EH (cell line): ENCODE measurements around the gene KAT8.
"Not testable (repeated sequence)": the region's sequence is repeated elsewhere in the genome, so short reads cannot be mapped to it uniquely, and the experiment has no call there.

Experiments used
- DNase-seq: peaks from one replicate; pipeline ENCODE4 v3.0.0-alpha.2; 2015; ENCODE audit warnings: low read depth

The KAT8 gene

DNA sequence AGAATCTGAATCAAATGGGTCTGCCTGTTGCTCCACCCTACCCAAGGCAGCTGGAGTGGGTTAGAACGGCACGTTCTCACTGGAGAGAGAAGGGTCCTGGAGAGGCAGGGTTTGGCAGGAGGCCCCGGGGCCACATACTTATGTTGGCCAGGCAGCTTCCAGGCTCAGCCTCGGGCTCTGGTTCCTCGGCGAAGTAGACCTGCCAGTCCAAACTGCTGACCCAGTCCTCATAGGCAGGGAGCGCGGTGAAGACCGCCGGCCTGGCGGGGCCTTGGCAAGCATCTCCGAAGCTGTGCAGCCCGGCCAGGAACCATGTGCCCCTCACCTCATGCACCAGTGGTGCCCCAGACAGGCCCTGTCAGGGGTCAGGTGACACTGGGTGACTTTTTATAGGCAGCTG is 33.5 kb upstream of the KAT8 start:
- DNase-seq = no peak

DNA sequence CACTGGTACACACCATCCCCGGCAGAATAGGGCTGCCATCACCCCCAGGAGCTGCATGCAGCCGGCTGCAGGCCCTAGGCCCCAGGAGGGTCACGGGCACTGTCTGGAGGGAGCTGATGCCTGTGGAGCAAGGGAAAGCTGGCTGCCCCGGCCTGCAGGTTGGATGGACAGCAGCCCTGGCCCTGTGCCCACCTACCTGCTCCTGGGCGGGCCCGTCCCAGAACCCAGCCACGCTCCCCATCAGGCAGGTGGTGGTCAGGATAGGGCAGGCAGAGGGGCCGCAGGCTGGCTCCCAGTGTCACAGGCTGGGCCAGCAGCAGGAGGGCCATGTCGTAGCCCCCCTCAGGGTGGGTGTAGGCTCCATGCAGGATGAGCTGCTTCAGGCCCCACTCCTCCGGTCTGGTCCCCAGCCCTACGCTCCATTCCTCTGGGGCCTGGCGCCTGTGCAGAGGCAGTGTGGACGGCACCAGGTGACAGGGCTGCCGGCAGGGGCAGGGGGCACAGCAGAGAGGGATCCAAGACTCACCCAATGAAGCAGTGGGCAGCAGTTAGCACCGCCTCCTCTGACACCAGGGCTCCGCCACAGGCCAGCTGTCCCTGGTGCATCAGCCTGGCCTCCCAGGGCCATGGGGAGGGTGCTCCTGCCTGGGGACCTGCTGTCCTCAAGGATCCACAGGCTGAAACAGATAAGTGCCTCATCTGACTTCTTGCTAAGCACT is 32.7 kb upstream of the KAT8 start:
- DNase-seq = no peak

DNA sequence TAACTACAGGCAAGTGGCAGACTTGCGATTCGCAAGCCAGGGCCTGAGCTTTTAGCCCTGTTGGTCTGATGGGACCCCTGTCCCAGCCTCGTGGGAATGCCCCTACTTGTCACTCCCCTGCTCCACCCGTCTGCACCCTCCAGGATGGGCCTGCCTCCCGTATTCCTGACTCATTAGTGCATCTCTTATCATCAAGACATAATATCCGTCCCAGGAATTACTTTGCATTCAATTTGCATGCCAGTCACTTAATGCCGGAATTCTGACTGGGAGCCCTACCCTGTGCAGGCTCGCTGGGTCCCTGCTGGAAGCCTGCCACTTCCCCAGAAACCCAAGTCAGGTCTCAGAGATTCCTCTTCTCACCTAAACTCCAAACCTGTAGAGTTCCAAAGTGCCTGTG is 32.1 kb upstream of the KAT8 start:
- DNase-seq = no peak

DNA sequence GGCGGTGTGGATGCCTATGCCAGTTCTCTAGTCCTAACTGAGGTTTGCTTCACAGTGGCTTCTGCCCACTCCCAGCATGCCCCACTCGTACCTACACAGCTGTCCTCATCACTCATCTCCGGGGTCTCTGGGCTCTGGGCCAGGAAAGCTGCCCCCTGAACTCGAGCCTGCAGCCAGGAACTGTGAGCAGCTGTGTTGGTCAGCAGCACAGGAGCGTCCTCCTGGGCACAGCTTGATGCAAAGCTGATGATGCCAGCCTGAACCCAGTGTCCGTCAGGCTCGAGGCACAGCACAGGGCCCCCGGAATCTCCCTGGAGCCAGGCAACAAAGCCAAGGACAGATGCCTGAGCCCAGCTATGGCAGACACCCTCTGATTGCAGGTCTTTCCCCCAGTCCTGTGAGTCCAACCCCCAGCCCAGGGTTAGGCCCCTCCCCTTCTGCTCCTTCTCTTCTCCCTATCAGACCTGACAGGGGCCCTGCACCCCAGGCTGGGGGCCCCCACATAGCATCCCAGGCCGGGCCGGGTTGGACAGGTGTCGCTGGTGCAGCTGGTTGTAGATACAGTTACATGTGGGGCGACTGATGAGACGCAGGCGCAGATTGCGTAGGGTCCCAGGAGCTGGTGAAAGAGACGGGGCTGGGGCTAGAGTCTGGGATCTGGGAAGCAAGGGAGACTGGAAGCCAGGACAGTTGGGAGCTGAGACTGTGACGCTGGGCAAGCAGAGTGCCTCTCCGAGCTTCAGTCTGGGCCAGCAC is 31.4 kb upstream of the KAT8 start:
- no peak for DNase-seq

DNA sequence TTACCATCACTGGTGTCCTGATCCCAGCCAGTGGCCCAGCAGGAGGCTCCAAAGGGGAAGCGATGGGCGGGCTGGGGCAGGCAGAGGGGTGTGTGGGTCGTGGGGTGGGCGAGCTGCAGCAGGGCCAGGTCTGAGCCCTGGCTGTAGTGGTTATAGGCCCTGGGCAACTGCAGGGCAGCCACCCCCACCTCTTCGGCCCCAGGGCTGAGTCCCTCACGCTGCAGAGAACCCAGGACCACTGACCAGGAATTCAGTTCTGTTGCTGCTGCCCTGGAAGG is 30.9 kb upstream of the KAT8 start:
- no peak for DNase-seq

DNA sequence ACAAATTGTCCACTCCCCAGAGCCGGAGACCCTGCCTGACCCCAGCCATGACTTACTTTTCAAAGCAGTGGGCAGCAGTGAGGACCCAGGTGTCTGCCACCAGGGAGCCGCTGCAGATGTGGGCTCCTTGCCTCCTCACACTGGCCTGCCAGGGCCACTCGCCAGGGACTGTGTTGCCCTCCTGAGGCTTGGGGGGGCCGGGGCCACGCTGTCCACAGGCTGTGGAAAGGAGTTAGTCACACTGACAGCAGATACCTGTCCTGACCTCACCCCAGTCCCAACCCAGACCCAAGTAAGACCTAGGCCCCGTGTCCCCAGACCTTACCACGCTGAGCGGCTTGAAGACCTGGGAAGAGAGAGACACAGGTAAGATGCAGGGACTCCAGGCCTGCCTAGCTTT is 30.0 kb upstream of the KAT8 start:
- no peak for DNase-seq

DNA sequence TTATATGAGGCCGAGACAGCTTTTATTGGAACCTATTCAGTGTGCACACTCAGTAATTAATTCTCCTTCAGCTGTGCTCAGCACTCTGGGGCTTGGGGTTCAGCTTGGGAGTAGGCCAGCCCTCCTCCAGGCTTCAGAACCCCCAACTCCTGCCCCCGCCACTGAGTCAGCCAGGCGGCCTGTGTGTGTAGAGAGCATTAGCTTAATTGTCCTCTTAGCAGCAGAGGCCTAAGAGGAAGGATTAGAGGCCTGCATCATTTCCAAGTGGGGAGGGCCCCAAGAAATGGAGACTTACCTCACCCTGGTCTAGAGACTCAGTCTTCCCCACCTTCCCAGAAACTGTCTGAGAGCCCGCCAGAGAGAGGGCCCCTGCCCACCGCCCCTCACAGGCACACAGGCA is 29.5 kb upstream of the KAT8 start:
- DNase-seq = no peak

DNA sequence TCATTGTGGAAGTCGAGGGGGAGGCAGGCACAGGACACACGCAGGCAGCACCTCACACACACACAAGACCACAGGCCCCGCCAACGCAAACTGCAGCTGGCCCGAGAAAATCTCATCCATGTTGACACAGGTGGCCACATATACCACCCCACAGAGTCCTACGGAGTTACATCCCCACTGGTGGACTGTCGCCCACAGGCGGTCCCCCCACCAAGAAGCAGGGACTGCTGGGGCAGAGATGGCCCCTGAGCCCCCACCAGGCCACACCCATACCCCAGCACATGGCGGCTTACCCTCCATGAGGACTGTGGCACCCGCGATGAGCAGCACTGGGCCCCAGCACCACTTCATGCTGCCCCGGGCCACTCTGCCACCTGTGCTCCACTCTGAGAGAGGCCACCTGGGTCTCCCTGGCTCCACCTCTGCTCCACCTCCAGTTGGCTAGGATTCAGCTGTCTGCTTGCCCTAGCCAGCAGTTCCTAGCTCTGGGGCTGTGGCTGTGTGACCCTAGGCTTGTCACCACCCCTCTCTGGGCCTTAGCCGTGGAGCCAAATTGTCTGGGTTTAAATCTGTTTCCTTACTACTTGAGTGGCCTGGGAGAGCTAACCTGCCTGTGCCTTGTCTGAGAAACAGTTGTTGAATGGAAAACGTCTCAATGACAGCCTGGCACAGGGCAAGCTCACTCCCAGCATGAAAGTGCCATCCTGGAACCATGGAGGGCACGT is 28.8 kb upstream of the KAT8 start, which contains the start of gene PRSS53:
TSS of gene PRSS53 (minus strand) at position 485 of the 725 bp plus-strand sequence. CDS start at position 351, 134 bp downstream.
- no peak for DNase-seq

DNA sequence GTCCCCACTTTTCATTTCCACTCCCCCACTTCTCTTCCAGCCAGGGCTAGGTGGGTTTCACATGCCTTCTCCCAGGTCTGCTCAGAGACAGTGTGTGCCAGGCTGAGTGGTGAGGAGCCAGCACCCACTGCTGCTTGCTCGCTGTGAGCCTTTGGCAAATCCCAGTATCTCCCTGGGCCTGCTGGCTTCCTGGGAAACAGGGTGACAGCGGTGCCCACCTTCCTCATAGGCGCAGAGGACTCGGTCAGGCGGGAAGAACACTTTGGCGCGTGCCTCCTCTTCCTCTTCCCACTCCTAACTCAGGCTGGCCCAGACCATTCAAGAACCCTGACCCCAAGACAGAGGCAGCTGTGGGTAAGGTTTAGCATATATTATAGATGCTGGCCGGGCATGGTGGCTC is 28.3 kb upstream of the KAT8 start:
- no peak for DNase-seq

DNA sequence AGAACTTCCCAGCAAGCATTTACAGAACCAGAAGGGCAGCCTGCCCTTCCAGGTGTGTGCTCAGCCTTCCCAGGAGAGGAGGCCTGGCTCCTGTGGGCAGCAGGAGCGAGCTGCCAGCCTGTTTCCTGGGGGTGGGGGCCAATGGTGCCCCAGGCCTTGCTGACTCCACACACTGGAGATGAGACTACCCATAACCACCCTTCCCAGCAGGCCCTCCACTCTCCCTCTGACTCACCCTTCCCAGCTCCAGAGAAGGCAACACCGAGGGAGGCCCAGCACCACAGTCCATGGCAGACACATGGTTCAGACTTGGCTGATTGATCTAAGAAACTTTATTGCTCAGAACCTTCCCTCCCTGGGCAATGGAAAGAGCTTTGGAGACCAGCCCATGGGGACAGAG is 26.9 kb upstream of the KAT8 start:
- peak; percentile 67 for DNase-seq

DNA sequence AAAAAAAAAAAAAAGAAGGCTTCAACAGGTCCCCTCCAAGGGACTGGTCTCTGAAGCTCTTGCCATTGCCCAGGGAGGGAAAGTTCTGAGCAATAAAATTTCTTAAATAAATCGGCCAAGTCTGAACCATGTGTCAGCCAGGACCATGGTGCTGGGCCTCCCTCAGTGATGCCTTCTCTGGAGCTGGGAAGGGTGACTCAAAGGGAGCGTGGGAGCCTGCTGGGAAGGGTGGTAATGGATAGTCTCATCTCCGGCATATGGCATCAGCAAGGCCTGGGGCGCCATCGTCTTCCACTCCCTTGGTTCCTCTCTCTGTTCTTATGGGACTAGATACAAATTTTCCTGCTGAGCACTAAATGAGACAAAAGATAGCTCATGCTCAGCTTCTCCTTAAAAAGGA is 25.1 kb upstream of the KAT8 start:
- peak; percentile 73 for DNase-seq

DNA sequence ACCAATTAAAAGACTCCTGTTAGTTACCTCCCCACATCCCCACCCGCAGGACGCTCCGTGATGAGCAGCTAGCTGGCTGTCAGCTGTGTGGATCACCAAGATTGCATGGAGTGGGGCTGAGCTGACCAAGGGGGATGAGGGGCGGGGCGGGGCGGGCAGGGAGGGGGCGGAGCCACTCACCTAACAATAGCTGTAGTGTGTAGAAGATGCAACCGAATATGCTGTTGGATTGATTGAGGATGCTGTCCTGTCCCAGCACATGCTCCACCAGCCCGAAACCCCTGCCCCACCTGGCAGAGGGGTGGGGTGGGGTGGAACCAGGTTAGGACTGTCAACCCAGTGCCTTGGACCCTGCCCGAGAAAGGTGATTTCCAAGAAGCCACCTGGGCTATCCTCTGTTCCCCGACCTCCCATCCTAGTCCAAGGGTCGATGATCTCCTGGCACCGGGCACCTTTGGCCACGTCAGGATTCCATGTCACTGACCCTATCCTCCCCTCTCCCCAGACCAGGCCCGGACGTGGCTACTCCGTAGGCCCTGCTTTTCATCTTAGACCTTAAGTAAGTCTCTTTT is 24.2 kb upstream of the KAT8 start:
- DNase-seq = peak; percentile 59

DNA sequence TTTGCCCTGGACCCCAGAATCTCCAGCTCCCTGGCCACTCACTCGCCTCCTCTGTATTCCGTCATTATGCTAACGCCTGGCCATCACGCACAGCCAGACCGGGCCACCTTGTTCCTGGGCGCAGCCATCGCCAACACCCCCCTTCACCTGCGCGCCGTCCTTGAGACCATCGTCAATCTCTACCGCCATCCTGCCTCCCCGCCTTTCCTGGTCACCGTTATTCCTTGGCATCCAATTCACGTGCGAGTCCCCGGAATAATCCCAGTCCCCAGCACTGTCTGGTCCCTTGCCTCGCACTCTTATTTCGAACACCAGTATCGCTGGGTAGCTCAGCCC is 23.4 kb upstream of the KAT8 start:
- DNase-seq = no peak

DNA sequence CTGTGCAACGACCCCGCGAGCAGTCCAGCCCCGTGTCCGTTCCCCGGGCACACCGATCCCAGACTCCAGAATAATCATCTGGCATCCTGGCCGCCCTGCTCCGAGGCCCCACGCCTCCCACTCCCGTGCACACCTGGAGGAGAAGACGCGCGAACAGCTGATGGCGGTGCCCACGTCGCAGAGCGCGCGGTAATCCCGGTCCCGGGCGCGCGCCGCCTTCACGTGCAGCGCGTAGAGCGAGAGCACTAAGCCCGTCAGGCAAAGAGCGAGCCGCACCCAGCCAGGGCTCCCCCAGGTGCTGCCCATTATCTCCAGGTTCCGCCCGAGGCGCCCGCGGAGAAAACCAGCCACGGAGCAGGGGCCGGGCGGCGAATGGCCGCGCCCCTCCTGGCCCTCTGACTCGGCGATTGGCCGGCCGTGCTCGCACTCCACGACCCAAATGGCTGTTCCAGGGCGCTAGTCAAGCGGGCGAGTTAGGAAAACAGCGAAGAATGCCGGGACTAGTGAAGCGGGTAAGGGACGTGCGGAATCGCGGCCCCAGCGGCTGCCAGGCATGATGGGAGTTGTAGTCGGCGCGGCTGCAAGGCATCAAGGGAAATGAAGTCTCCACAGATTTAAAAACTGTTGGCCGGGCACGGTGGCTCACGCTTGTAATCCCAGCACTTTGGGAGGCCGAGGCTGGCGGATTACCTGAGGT is 22.9 kb upstream of the KAT8 start, which contains the start of gene VKORC1:
TSS of gene VKORC1 (minus strand) at position 374 of the 697 bp plus-strand sequence. CDS start at position 306, 68 bp downstream.
- DNase-seq = peak; percentile 98

DNA sequence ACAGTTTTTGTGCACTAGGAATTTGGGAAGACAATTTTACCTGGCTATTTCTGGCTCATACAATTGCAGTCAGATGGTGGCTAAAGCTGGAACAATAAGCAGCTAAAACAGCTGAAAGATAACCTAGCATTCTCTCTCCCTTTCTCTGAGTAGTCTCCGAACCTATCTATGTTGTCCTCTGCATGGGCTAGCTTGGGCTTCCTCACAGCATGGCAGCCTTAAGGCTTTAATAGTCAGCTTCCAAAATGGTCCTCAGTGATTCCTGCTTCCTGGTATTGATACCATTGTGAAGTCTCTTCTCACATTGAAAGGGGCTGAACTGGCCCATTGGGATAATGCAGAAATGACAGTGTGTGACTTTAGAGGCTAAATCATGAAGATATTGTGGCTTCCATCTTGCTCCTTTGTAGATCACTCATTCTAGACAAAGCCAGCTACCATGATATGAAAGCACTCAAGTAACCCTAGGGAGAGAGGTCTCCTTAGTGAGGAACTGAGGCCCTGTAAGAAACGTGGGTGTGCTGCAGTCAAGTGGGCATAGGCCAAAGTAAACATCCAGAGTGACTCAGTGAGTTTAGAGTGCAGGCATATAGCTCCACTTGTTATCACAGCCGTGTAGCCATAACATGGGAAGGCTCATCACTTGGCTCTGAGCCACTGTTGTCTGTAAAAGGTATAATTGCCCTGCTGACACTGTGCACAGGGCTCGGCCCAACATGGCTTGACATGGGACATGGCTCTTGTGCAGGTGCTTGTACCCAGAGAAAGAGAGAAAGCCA is 17.4 kb upstream of the KAT8 start:
- peak; percentile 80 for DNase-seq

DNA sequence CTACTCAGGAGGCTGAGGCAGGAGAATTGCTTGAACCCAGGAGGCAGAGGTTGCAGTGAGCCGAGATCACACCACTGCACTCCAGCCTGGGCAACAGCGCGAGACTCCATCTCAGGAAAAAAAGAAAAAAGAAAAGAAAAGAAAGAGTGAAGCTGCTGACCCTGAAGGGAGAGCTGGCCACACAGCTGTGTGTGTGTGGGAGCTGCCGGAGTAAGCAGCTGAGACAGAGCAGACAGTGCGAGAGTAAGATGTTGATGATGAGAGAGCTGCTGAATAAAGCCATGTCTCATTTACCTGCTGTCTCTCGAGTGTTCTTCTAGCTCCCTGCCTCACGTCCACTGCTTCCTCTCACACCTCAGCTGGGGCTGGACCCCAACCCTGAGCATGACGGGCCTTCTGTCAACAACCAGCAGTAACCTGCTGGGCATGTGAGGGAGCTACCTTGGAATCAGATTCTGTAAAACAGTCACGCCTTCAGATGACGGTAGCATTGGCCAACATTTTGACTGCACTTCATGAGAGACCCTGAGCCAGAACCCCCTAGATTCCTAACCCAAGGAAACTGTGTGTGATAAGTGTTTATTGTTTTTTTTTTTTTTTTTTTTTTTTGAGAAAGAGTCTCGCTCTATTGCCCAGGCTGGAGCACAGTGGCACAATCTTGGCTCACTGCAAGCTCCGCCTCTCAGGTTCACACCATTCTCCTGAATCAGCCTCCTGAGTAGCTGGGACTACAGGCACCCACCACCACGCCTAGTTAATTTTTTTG is 16.4 kb upstream of the KAT8 start:
- DNase-seq = not testable (repeated sequence)

DNA sequence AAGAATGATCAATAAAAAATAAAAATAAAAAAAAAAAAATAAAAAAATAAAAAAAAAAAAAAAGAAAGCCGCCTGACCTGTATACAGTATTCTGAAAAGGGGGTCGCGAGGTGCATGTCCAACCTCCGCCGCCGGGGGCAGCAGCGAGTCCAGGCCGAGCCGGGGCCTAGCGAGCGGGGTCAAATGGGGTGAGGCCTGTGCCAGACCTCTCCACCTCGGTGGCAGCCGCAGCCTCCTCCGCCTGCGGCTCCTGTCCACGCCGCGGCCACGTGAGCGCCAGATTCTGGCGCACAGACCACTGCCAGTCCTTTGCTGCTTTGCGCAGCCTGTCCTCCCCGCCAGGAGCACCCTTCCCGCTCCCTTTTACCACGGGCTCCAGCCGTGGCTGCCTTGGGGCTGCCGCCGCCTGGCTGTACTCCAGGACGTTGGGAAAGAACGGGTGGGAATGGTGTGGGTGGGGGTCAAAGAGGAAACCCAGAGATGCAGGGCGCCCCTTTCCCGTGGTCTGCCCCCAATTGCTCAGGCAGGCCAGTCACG is 11.7 kb upstream of the KAT8 start:
- peak; percentile 73 for DNase-seq

DNA sequence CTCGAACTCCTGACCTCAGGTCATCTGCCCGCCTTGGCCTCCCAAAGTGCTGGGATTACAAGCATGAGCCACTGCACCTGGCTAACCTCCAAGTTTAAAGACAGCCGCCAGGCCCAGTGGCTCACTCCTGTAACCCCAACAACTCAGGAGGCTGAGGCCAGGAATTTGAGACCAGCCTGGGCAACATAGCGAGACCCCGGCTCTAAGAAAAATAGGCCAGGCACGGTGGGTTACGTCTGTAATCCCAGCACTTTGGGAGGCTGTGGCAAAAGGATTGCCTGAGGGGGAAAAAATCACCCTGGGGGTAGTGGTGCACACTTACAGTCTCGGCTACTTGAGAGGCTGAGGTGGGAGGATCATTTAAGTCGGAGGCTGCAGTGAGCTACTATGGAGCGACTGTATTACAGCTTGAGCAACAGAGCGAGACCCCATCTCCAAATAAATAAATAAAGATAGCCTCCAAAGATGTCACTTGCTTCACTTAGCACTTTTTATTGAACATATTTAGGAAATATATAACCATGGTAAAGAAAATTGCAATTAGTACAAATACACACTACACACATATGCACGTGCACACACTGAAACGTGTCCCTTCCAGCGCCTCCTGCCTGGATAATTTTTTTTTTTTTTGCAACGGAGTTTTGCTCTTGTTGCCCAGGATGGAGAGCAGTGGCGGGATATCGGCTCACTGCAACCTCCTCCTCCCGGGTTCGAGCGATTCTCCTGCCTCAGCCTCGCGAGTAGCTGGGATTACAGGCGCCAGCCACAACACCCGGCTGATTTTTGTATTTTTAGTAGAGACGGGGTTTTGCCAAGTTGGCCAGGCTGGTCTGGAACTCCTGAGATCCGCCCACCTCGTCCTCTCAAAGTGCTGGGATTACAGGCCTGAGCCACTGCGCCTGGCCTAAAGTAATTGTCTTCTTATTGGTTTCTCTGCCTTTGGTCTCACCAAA is 10.7 kb upstream of the KAT8 start:
- no peak for DNase-seq

DNA sequence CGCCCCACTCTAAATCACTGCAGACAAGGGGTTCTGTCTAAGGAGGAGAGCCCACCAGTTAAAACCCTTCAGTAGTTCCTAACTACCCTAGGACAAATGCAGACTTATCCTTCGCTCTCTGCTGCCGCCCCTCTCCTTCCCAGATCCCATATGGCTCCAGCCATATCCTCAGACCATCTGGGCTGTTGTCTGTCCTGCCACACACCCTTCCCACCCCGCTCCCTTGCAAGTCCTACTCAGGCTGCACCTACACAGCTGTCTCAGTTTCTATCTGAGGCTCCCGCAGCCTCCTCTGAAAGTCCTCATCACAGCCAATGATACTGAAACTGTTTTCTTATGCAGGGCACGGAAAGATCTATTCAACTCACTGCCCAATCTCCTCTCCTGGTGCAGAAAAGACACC is 10.0 kb upstream of the KAT8 start:
- DNase-seq = no peak
